Neural cell (in vitro differentiated cells): ENCODE measurements around the gene CSMD2. TPM values are rescaled to one million over a fixed set of nuclear protein-coding genes. Genes with fewer than 3 reads are reported as not detected.

ENCODE experiments used
- H2AFZ ChIP-seq: fragments of 200-600, 300-800 bp; sonication (generic), shearing (Covaris generic); 2 replicates; pipeline ENCODE4 v1.6.0; 2014; ENCODE audit warnings: low read depth, mild to moderate bottlenecking, antibody characterized with exemption, low read length, moderate library complexity
- H3F3A ChIP-seq: fragments of 200-600 bp; shearing (Covaris generic); 2 replicates; pipeline ENCODE4 v1.6.1; 2016; ENCODE audit warnings: mild to moderate bottlenecking, moderate library complexity, mixed read lengths, antibody characterized with exemption, low read length; ENCODE audit not compliant: insufficient read depth, poor library complexity, severe bottlenecking
- H3K27ac ChIP-seq: fragments of 200-600, 300-800 bp; sonication (generic), shearing (Covaris generic); 2 replicates; pipeline ENCODE4 v1.5.1; 2014; ENCODE audit warnings: mild to moderate bottlenecking, low read length, moderate library complexity
- H3K27me3 ChIP-seq: fragments of 300-800, 200-600 bp; sonication (generic), shearing (Covaris generic); 2 replicates; pipeline ENCODE4 v1.6.0; 2014; ENCODE audit warnings: mild to moderate bottlenecking, low read depth, low read length, moderate library complexity; ENCODE audit not compliant: insufficient read depth
- H3K36me3 ChIP-seq: fragments of 300-800, 200-600 bp; sonication (generic), shearing (Covaris generic); 2 replicates; pipeline ENCODE4 v1.5.1; 2014; ENCODE audit warnings: mild to moderate bottlenecking, antibody characterized with exemption, low read length, moderate library complexity; ENCODE audit not compliant: insufficient read depth
- H3K4me2 ChIP-seq: fragments of 300-800, 200-600 bp; sonication (generic), shearing (Covaris generic); 2 replicates; pipeline ENCODE4 v1.6.0; 2014; ENCODE audit warnings: mild to moderate bottlenecking, low read length
- H3K4me3 ChIP-seq: fragments of 300-800, 200-600 bp; sonication (generic), shearing (Covaris generic); 2 replicates; pipeline ENCODE4 v1.5.1; 2014; ENCODE audit warnings: mild to moderate bottlenecking, low read length, moderate library complexity
- H3K79me2 ChIP-seq: fragments of 200-600 bp; shearing (Covaris generic); replicated peaks from 2 replicates; pipeline ENCODE4 v1.6.0; 2014; ENCODE audit warnings: mild to moderate bottlenecking, low read length, moderate library complexity; ENCODE audit not compliant: insufficient read depth
- H3K9ac ChIP-seq: fragments of 300-800, 200-600 bp; sonication (generic), shearing (Covaris generic); 2 replicates; pipeline ENCODE4 v1.6.1; 2016; ENCODE audit warnings: mild to moderate bottlenecking, low read length, mixed read lengths
- H3K9me2 ChIP-seq: fragments of 200-600 bp; shearing (Covaris generic); 2 replicates; pipeline ENCODE4 v1.6.1; 2016; ENCODE audit warnings: mild to moderate bottlenecking, low read length, mixed read lengths; ENCODE audit not compliant: insufficient read depth
- H3K9me3 ChIP-seq: fragments of 200-600, 300-800 bp; sonication (generic), shearing (Covaris generic); 2 replicates; pipeline ENCODE4 v1.6.1; 2016; ENCODE audit warnings: mild to moderate bottlenecking, mixed run types, low read length, moderate library complexity, mixed read lengths
- H4K20me1 ChIP-seq: fragments of 200-600 bp; shearing (Covaris generic); 2 replicates; pipeline ENCODE4 v1.6.1; 2016; ENCODE audit warnings: mild to moderate bottlenecking, mixed run types; ENCODE audit not compliant: insufficient read depth
- CTCF ChIP-seq: fragments of 450-650 bp; IDR thresholded peaks from 2 replicates; pipeline ENCODE4 v1.5.1; 2014; ENCODE audit warnings: antibody characterized with exemption, mild to moderate bottlenecking, moderate library complexity; ENCODE audit not compliant: poor library complexity, severe bottlenecking
- EP300 ChIP-seq: fragments of 450-650 bp; conservative IDR thresholded peaks from 2 replicates; pipeline ENCODE4 v1.6.1; 2014; ENCODE audit warnings: antibody characterized with exemption, mild to moderate bottlenecking, moderate library complexity; ENCODE audit not compliant: poor library complexity, severe bottlenecking
- MXI1 ChIP-seq: fragments of 450-650 bp; conservative IDR thresholded peaks from 2 replicates; pipeline ENCODE4 v1.6.1; 2014; ENCODE audit warnings: antibody characterized with exemption, mild to moderate bottlenecking; ENCODE audit not compliant: poor library complexity, severe bottlenecking
- POLR2AphosphoS5 ChIP-seq: IDR thresholded peaks from 2 replicates; pipeline ENCODE4 v1.6.1; 2012
- RAD21 ChIP-seq: fragments of 450-650 bp; conservative IDR thresholded peaks from 2 replicates; pipeline ENCODE4 v1.6.1; 2014; ENCODE audit warnings: antibody characterized with exemption, mild to moderate bottlenecking, moderate library complexity
- REST ChIP-seq: IDR thresholded peaks from 2 replicates; pipeline ENCODE4 v1.6.1; 2012; ENCODE audit warnings: borderline replicate concordance
- SMC3 ChIP-seq: fragments of 450-650 bp; conservative IDR thresholded peaks from 2 replicates; pipeline ENCODE4 v1.6.1; 2014; ENCODE audit warnings: antibody characterized with exemption, mild to moderate bottlenecking, moderate library complexity; ENCODE audit not compliant: poor library complexity
- TAF1 ChIP-seq: IDR thresholded peaks from 2 replicates; pipeline ENCODE4 v1.6.1; 2012; ENCODE audit warnings: low read depth
- polyA plus RNA-seq: library from polyadenylated mRNA; depleted of rRNA; stranded (reverse); fragments of >200 nt; gene quantifications from 2 replicates; pipeline ENCODE4 v1.2.3, GENCODE V29; 2014

CSMD2 gene
- polyA plus RNA-seq, 1 donor from 2014 or later = 9.6 TPM

GRCh38 chr1:34013958-34014737, 150.9 kb downstream of the CSMD2 start:
- no peak overlapping the region for H3K4me3 ChIP-seq
- no peaks in the 10 kb centered on the region for H3K9me2 ChIP-seq
- H3F3A ChIP-seq = no peaks in the 10 kb centered on the region
- no peaks in the 10 kb centered on the region for H3K27me3 ChIP-seq
- H3K4me2 ChIP-seq = no peak overlapping the region
- no peak overlapping the region for H3K27ac ChIP-seq
- no peak for TF ChIP-seq CTCF
- TF ChIP-seq REST = no peak
- TF ChIP-seq EP300 = no peak
- TF ChIP-seq RAD21 = no peak
- no peak for TF ChIP-seq TAF1
- peaks cover 3% of the 10 kb centered on the region for H3K9me3 ChIP-seq
- H2AFZ ChIP-seq = no peak overlapping the region
- H3K9ac ChIP-seq = no peak overlapping the region
- no peaks in the 10 kb centered on the region for H3K36me3 ChIP-seq
- H4K20me1 ChIP-seq = no peaks in the 10 kb centered on the region
- H3K79me2 ChIP-seq = no peaks in the 10 kb centered on the region

GRCh38 chr1:34013136-34013535, 151.9 kb downstream of the CSMD2 start:
- H3K27me3 ChIP-seq = no peaks in the 10 kb centered on the region
- H4K20me1 ChIP-seq = no peaks in the 10 kb centered on the region
- no peaks in the 10 kb centered on the region for H3K36me3 ChIP-seq
- no peak overlapping the region for H3K9ac ChIP-seq
- H3K79me2 ChIP-seq = no peaks in the 10 kb centered on the region
- H3K27ac ChIP-seq = no peak overlapping the region
- TF ChIP-seq MXI1 (no peak), CTCF (no peak), REST (no peak), RAD21 (no peak), EP300 (no peak), TAF1 (no peak), POLR2AphosphoS5 (no peak), SMC3 (no peak)
- no peaks in the 10 kb centered on the region for H3K9me2 ChIP-seq
- no peak overlapping the region for H2AFZ ChIP-seq
- H3F3A ChIP-seq = no peaks in the 10 kb centered on the region
- peaks cover 3% of the 10 kb centered on the region for H3K9me3 ChIP-seq
- H3K4me3 ChIP-seq = no peak overlapping the region
- no peak overlapping the region for H3K4me2 ChIP-seq
